ENCODE measurements around the gene STK17A.

GRCh38 chr7:43626695-43627094, 43.8 kb downstream of the STK17A start:
- TF ChIP-seq CTCF (IDR thresholded peaks at IDR 0.05) (no peak), POLR2A (IDR thresholded peaks at IDR 0.05) (no peak)
